ENCODE results near the gene TMEM9. TPM values are rescaled to one million over a fixed set of nuclear protein-coding genes. Genes with fewer than 3 reads are reported as not detected.

Gene TMEM9
- total and polyA plus RNA-seq, 2 donors (not counting 3 experiments of a cell fraction or from before 2014, with no cell fraction given): 39.3 to 96.1 TPM

- Histone ChIP-seq H3K27ac (ENCODE audit: insufficient read depth, low read depth, low read length) (no peak overlapping the region), H3K4me3 (replicated peaks in 1 of 3; ENCODE audit: insufficient read depth in 1 of 3, low read depth in 1 of 3, low read length in 3 of 3) (no peak overlapping the region), H3K9me3 (replicated peaks; ENCODE audit: control insufficient read depth, insufficient read depth, low read length) (no peaks in the 10 kb centered on the region), H3K36me3 (ENCODE audit: control insufficient read depth in 2 of 2, extremely low read depth in 1 of 2, insufficient read depth in 2 of 2, low read length in 2 of 2) (no peaks in the 10 kb centered on the region), H2AFZ (ENCODE audit: low read depth, low read length) (no peak overlapping the region), H3K4me1 (ENCODE audit: control insufficient read depth, extremely low read depth, insufficient read depth, low read length) (no peaks in the 10 kb centered on the region), H3K9ac (replicated peaks; ENCODE audit: extremely low read depth, insufficient read depth, low read length) (no peak overlapping the region), H3K27me3 (ENCODE audit: control insufficient read depth in 2 of 2, insufficient read depth in 2 of 2, low read length in 2 of 2) (peaks cover 8 to 13% of the 10 kb centered on the region in 2 experiments), H3K79me2 (ENCODE audit: control insufficient read depth, insufficient read depth, low read length) (no peaks in the 10 kb centered on the region), H4K20me1 (replicated peaks; ENCODE audit: control insufficient read depth, extremely low read depth, insufficient read depth, low read length) (no peaks in the 10 kb centered on the region), H3K9me1 (replicated peaks; ENCODE audit: control insufficient read depth, extremely low read depth, insufficient read depth, low read length) (no peaks in the 10 kb centered on the region), H3K4me2 (ENCODE audit: insufficient read depth, low read length) (no peak overlapping the region)
- dilution Hi-C loops (cut with MboI; ENCODE audit: extremely low pct_ligation_motif_present, low sequenced_read_pairs) (no loop called here), intact Hi-C loops (cut with micrococcal nuclease) (no loop called here)
- DNase-seq (ENCODE audit: low read depth, low spot score) (no peak), FAIRE-seq (no peak)
- POLR2A ChIA-PET: no interaction called here
- TF ChIP-seq MYC (IDR thresholded peaks at IDR 0.05; ENCODE audit: low read depth, low read length) (no peak), POLR2A (IDR thresholded peaks at IDR 0.05; ENCODE audit: low read depth, low read length) (no peak), CTCF (IDR thresholded peaks at IDR 0.05; ENCODE audit: extremely low read depth in 1 of 2, insufficient read depth in 1 of 2, low read depth in 1 of 2, low read length in 2 of 2) (no peak), GATA2 (IDR thresholded peaks at IDR 0.05; ENCODE audit: insufficient read depth, insufficient read length, low read depth, low read length) (no peak), EZH2 (IDR thresholded peaks at IDR 0.05; ENCODE audit: borderline replicate concordance, low read depth, low read length, severe bottlenecking) (no peak), MAX (IDR thresholded peaks at IDR 0.05; ENCODE audit: insufficient read depth, insufficient read length) (no peak), JUN (IDR thresholded peaks at IDR 0.05; ENCODE audit: borderline replicate concordance, insufficient read depth, insufficient read length, low read depth) (no peak), FOS (IDR thresholded peaks at IDR 0.05; ENCODE audit: borderline replicate concordance, insufficient read depth, low read length) (no peak), POLR2AphosphoS5 (IDR thresholded peaks at IDR 0.05; ENCODE audit: insufficient read depth, low read depth, low read length) (no peak)
- CTCF ChIA-PET: interaction anchor here (2.7 to 3.5 kb wide), 3 partner anchors 11 to 137 kb away, joined by 11 to 13 read pairs (median 11); no protein-coding TSS in a partner anchor
- BruUV-seq (replicated peaks): no TSS peak
Observed at GRCh38 chr1:201108614-201109013, 45.7 kb downstream of the TMEM9 start.
